ENCODE measurements around the gene LAYN. TPM values are rescaled to one million over a fixed set of nuclear protein-coding genes. Genes with fewer than 3 reads are reported as not detected.

Gene LAYN
- total RNA-seq, 1 experiment from 2014 or later = 9.6 TPM

DNA sequence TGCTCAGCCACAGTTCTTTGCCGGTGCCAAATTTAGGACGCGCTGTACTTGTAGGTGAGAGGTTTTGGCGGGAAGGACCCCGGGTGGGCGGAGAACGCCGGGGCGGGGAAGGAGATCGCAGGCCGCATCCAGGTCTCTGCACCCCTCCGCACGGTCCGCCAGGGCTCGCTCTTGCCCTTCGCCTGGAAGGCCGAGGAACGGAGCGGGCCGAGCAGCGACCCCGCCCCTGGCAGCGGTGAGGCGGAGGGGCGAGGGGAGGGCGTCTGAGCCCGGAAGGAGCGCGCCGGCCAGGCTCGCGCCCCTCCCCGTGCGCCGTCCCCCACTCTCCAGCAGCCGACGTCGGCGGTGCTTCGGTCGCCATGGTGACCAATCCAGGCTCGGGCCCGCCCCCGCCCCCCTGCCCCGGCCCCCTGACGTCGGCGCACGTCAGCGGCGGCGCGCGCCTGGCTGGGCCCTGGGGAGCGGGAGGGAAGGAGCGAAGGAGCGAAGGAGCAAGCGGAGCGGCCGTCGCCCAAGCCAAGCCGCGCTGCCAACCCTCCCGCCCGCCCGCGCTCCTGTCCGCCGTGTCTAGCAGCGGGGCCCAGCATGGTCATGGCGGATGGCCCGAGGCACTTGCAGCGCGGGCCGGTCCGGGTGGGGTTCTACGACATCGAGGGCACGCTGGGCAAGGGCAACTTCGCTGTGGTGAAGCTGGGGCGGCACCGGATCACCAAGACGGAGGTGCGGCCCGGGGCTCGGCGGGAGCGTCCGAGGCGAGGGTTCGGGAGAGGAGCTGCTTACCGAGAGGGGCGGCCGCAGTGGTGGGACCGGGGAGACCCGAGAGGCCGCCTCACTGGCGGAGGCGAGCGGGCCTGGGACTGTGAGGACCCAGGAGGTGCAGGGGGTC lies 61.7 kb downstream of the LAYN start, which contains the start of gene SIK2:
SIK2 (plus strand) TSS at position 471 of the 886 bp plus-strand sequence; CDS start at position 586, 115 bp downstream.
- POLR2A ChIA-PET (ENCODE audit: low non-redundant PET) = no interaction called here
- no peaks in the 10 kb centered on the region for H3K27me3 ChIP-seq (replicated peaks; ENCODE audit: insufficient read depth, low read depth, low read length, poor library complexity)
- intact Hi-C loops (cut with micrococcal nuclease; ENCODE audit: unreplicated experiment) = loop anchor here (1.0 to 10.0 kb wide), 4 partner anchors 165 to 683 kb away; partner anchors contain the start of gene PPP2R1B
- H3K27ac ChIP-seq (ENCODE audit: low read depth, low read length, poor library complexity, severe bottlenecking) = peak within 1 kb of the TSS; percentile 93
- H3K36me3 ChIP-seq (ENCODE audit: insufficient read depth, low read length, poor library complexity, severe bottlenecking) = no peaks in the 10 kb centered on the region
- peak; percentile 99 for DNase-seq (ENCODE audit: low spot score)
- no TSS peak for BruUV-seq (replicated peaks)
- no peaks in the 10 kb centered on the region for H3K9me3 ChIP-seq (ENCODE audit: low read depth, low read length, poor library complexity, severe bottlenecking)
- TF ChIP-seq EZH2 (IDR thresholded peaks at IDR 0.05; ENCODE audit: borderline replicate concordance, low read depth, low read length, poor library complexity, severe bottlenecking) = no peak
- TF ChIP-seq CTCF (conservative IDR thresholded peaks at IDR 0.05; ENCODE audit: low read depth, low read length) = peak; percentile 91
- peak within 1 kb of the TSS; percentile 75 for H3K4me3 ChIP-seq (ENCODE audit: low read depth, low read length, poor library complexity, severe bottlenecking)
- CTCF ChIA-PET = interaction anchor here (0.6 to 3.3 kb wide), 2 partner anchors 175 to 250 kb away, joined by 5 to 17 read pairs; no protein-coding TSS in a partner anchor
- H3K4me1 ChIP-seq (ENCODE audit: insufficient read depth, low read length, poor library complexity, severe bottlenecking) = peaks cover 39% of the 10 kb centered on the region

- peak overlapping the region; percentile 93 for H3K27ac ChIP-seq (ENCODE audit: low read depth, low read length, poor library complexity, severe bottlenecking)
- intact Hi-C loops (cut with micrococcal nuclease; ENCODE audit: unreplicated experiment) = loop anchor here (1.0 to 10.0 kb wide), 4 partner anchors 164 to 682 kb away; partner anchors contain the start of gene PPP2R1B
- no peaks in the 10 kb centered on the region for H3K36me3 ChIP-seq (ENCODE audit: insufficient read depth, low read length, poor library complexity, severe bottlenecking)
- peaks cover 45% of the 10 kb centered on the region for H3K4me1 ChIP-seq (ENCODE audit: insufficient read depth, low read length, poor library complexity, severe bottlenecking)
- no TSS peak for BruUV-seq (replicated peaks)
- no peak for TF ChIP-seq EZH2 (IDR thresholded peaks at IDR 0.05; ENCODE audit: borderline replicate concordance, low read depth, low read length, poor library complexity, severe bottlenecking)
- TF ChIP-seq CTCF (conservative IDR thresholded peaks at IDR 0.05; ENCODE audit: low read depth, low read length) = no peak
- DNase-seq (ENCODE audit: low spot score) = peak; percentile 48
- peak overlapping the region; percentile 75 for H3K4me3 ChIP-seq (ENCODE audit: low read depth, low read length, poor library complexity, severe bottlenecking)
- H3K9me3 ChIP-seq (ENCODE audit: low read depth, low read length, poor library complexity, severe bottlenecking) = no peaks in the 10 kb centered on the region
- CTCF ChIA-PET = interaction anchor here (0.6 to 3.3 kb wide), 2 partner anchors 174 to 249 kb away, joined by 5 to 17 read pairs; no protein-coding TSS in a partner anchor
- POLR2A ChIA-PET (ENCODE audit: low non-redundant PET) = no interaction called here
- H3K27me3 ChIP-seq (replicated peaks; ENCODE audit: insufficient read depth, low read depth, low read length, poor library complexity) = no peaks in the 10 kb centered on the region
Observed at GRCh38 chr11:111602865-111603610, 62.5 kb downstream of the LAYN start.

GRCh38 chr11:111603611-111604130 lies 63.2 kb downstream of the LAYN start:
- Histone ChIP-seq H3K9me3 (ENCODE audit: low read depth, low read length, poor library complexity, severe bottlenecking) (no peaks in the 10 kb centered on the region), H3K4me3 (ENCODE audit: low read depth, low read length, poor library complexity, severe bottlenecking) (peak overlapping the region; percentile 75), H3K36me3 (ENCODE audit: insufficient read depth, low read length, poor library complexity, severe bottlenecking) (no peaks in the 10 kb centered on the region), H3K27me3 (replicated peaks; ENCODE audit: insufficient read depth, low read depth, low read length, poor library complexity) (no peaks in the 10 kb centered on the region), H3K4me1 (ENCODE audit: insufficient read depth, low read length, poor library complexity, severe bottlenecking) (peaks cover 40% of the 10 kb centered on the region), H3K27ac (ENCODE audit: low read depth, low read length, poor library complexity, severe bottlenecking) (peak overlapping the region; percentile 93)
- ChIA-PET POLR2A (ENCODE audit: low non-redundant PET) (interaction anchor here (0.6 kb wide), 1 partner anchor 891 kb away, joined by 3 read pairs; no protein-coding TSS in a partner anchor), CTCF (interaction anchor here (0.6 to 3.3 kb wide), 6 partner anchors 10 to 238 kb away, joined by 3 to 17 read pairs (median 4); no protein-coding TSS in a partner anchor)
- TSS peak; percentile 39 for BruUV-seq (replicated peaks)
- DNase-seq (ENCODE audit: low spot score) = no peak
- intact Hi-C loops (cut with micrococcal nuclease; ENCODE audit: unreplicated experiment) = loop anchor here (2.0 to 10.0 kb wide), 2 partner anchors 163 to 681 kb away; partner anchors contain the start of gene PPP2R1B
- no peak for TF ChIP-seq CTCF (conservative IDR thresholded peaks at IDR 0.05; ENCODE audit: low read depth, low read length)
- no peak for TF ChIP-seq EZH2 (IDR thresholded peaks at IDR 0.05; ENCODE audit: borderline replicate concordance, low read depth, low read length, poor library complexity, severe bottlenecking)

Data from A673 (cell line).